Ureter (tissue), 1 donor: ENCODE data around the gene AZIN2. TPM values are rescaled to one million over a fixed set of nuclear protein-coding genes. Genes with fewer than 3 reads are reported as not detected.
"Not testable (repeated sequence)": the region's sequence is repeated elsewhere in the genome, so short reads cannot be mapped to it uniquely, and the experiment has no call there.

Experiments used
- DNase-seq: peaks from one replicate; pipeline ENCODE4 v3.0.0-alpha.2; 2020; ENCODE audit warnings: low spot score
- total RNA-seq: library from RNA; stranded (reverse); gene quantifications from one replicate; pipeline ENCODE4 v1.2.4, GENCODE V29; 2023
- donor health status: DM: yes; HTN: yes; CAD: no.

AZIN2 gene
- total RNA-seq, result 4.6 TPM

DNA sequence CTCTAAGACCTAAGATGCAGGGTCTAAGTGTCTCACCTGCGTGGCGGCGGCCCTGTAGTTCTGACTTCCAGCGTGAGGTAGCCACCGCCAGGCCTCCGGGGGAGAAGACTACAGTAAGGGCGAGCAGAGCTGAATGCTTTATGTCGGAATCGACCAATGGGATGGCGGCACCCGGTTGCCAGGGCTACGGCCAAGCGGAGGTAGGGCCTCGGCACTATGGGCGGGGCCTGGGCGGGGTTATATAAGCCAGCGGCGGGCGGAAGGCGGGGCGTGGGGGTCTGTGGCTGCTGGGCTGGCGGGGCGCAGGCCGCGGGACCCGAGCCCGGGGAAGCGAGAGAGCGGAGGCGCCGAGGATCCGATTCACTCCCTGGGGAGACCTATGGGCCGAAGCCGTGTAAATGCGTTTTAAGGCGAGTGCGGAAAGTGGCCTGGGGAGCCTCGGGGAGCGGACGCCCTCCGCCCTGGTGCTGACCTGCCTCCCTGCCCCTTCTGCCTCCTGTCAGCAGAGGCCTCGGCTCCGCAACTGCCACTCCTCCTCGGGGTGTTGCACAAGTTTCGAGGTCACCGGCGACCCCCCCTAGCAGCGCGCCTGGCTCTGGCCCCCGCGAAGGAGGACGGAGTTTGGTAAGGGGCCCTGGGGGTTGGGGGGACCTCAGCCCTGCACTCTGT lies at the start of gene AZIN2:
Gene AZIN2 (plus strand): TSS at position 269 of the 669 bp plus-strand sequence. CDS start 1,097 bp downstream, outside the sequence.
- peak; percentile 98 for DNase-seq

DNA sequence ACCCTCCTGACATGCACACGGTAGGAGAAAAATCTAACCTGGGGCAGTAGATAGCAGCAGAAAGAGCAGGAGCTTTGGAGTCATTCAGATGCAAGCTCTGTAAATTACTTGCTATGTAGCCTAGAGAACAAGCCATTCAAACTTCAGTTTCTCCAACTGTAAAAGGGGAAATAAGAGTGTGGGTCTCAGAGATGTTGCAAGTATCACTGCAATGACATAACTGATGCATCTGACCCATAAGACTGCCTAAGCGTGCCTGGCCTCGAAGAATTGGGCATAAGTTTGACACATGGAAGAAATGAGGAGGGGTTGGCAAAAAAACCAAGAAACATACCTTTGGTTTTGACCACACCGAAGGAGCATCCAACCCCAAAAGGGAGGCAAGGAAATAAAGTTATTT lies 49.4 kb upstream of the AZIN2 start:
- DNase-seq, result no peak

DNA sequence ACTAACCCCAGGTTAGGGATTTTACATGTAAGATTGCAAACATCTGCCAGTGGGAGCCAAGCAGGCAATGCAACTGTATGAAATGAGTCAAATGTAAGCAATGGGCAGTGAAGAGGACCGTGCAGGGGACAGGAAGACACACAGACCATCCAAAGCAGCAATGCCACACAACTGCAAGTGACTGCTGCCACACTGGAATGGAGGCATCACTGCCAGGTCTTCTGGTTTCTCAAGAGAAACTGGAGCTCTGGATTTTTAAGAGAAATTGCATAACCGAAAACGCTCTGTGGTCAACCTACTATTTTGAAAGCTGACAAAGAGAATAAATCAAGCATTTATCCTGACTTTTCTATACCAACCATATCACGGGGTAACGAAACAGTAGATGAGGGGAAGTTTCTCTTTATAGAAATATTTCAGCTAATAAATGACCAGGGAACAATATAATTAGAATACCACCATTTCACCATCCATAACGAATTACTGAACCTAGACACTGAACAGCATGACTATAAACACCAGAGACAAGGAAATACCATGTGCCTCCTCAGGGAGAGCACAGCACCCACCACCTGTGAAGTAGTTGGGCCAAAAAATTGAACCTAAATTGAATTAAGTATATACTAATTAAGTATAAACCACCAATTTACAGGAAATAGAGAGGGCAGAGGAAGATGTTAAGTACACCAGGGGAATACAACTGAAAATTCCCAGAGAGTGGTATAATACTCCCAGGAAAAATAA lies 48.7 kb upstream of the AZIN2 start:
- no peak for DNase-seq

DNA sequence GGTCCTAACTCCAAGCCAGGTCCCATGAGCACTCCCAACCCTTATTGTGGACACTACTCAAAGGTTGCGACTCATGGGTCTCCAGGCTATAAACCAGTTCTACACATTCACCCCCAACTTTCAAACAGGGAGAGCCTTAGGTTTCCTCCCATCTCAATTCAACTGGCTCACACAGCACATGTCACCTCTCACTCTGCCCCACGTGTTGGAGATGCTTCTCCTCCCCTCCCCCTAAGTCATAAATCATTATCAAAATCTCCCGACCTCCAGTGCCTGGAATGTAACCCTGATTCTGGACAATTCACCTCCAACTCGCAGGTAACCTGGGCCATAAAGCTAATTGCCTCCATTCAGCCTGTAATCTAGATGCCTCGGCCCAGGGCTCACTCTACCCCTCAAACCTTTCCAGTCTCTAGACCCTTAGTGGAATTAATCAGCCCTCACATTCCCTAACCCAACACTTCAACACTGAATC lies 44.9 kb upstream of the AZIN2 start:
- DNase-seq, result no peak

DNA sequence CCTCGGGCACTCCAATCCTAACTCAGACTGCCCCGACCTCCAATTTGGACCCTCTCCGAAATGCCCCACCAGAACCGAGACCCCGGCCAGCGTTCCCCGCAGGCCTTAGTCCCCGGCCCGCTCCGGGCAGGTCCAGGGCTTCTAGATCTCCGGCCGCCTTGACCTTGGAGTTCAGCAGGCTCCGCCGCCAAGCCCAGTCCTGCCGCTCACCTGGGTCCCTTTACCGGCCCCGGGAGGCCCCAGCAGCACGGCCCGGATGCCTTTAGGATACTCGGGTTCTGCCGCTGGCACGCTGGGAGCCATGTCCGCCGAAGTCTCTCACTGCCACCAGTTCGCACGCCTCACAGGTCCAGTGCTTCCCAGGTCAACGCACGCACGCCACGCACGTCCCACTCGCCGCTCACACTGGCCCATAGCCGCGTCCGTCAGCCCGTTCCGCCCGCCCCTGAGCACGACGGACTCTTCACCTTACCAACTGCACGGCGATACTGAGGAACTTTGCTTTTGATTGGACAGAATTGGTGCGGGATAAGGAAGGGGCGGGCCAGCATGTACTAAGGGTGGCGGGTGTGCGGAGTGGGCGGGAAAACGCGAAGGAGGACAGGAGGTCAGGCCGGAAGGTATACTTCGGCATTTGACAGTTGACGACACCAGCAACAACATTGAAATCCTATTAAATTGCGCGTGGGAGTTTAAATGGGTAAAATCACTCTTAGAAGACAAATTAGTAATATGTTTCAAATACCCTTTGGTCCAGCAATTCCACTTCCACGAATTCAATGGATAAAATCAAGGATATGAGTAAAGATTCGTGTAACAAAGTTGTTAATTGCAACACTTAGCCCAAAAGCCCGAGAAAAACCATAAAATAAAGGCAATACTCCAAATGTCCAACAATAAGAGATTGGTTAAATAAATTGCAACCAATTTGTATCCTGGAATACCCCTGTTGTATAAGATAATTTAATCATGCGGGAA lies 44.1 kb upstream of the AZIN2 start, which contains the start of gene AK2:
Gene AK2 (minus strand): TSS at position 358 of the 978 bp plus-strand sequence. CDS start 55 bp downstream, at position 303.
- peak; percentile 97 for DNase-seq

DNA sequence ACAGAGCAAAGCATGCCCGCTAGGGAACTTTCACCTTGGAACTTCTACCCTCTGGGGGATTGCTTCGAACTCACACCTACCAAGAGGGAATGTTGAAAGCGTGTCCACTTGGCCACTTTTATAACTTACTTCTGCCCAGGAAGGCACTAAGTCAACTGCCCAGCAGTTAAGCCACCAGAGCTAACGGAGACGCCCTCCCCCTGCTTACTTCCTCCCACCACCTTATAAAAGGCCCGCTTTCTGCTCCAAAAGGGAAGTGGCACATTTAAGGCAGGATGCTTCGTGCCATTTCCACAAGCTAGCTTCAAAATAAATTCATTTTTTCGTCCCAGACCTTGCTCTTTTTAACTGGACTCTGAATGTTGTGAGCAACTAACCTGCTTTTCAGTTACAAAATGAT lies 41.1 kb upstream of the AZIN2 start:
- no peak for DNase-seq

DNA sequence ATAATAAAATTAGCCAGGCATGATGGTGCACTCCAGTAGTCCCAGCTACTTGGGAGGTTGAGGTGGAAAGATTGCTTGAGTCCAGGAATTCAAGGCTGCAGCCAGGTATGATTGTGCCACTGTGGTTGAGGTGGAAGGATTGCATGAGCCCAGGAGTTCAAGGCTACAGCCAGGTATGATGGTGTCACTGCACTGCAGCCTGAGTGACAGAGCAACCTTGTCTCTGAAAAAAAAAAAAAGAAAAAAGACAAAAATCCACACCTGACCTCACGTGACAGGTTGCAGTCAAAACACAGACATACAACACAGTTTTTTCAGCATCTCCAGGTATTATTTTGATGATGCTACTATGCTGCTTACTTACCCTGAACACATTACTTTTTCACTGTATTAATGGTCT lies 39.9 kb upstream of the AZIN2 start:
- DNase-seq, result no peak

DNA sequence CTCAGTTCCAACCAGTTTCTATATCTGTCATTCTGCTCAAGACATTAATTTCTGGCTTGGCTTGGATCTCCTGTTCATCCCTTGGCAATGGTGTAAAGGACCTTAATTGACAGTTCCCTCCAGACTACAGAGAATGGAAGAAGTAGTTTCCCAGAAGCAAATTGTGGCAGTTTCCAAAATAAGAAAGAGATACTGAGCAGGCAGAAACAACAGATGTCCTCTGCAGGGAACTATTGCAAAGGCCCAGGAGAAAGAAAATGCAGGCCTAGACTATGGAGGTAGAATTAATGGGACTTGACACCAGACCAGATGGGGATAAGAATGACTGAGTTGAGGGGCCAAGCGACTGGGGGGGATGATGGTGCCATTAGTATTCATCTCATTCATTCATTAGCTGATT lies 38.1 kb upstream of the AZIN2 start:
- DNase-seq, result no peak

DNA sequence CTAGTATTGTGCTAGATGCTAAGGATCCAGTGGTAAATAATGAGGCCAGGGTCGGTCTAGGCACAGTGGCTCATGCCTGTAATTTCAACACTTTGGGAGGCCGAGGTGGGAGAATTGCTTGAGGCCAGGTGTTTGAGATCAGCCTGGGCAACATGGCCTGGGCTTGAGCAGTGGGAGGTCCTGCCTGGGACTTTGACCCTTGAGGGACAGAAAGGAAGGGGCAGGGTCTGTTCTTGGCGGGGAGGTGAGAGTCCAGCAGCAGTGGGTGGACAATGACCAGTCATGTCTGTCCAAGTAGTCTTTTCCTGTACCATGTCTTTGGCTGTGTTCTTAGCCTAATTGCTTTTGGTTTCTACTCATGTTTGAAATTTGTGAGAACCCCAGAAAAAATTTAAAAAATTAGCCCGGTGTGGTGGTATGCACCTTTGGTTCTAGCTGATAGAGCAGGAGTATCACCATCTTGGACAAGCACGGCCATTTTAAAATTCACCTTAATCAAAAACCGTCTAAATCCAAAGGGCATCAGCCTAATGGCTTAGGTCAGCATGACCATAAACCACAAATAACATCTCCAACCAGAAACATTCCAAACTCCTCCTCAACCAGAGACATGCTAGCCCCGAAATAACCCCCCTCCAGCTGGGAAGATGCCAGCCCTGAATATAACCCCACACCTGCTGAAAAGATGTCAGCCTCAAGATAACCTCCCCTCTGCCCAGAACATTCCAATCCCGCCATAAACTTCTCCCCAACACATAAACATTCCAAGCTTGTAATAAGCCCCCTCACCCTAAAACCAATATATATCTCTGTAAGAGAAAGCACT lies 37.5 kb upstream of the AZIN2 start:
- DNase-seq, result no peak

DNA sequence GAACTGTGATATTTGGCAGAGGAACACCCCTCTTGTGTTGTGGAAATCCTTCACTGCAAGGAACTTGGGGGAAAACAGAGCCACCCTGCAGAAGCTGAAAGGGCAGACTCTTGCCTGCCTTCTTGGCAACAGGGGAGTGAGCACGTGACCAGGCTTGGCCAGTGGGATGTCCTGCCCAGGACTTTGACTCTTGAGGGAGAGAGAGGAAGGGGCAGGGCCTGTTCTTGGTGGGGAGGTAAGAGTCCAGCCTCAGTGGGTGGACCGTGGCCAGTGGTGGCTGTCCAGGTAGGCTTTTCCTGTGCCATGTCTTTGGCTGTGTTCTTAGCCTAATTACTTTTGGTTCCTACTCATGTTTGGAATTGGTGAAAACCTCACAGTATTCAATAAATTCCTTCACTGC lies 35.7 kb upstream of the AZIN2 start:
- DNase-seq, result no peak

DNA sequence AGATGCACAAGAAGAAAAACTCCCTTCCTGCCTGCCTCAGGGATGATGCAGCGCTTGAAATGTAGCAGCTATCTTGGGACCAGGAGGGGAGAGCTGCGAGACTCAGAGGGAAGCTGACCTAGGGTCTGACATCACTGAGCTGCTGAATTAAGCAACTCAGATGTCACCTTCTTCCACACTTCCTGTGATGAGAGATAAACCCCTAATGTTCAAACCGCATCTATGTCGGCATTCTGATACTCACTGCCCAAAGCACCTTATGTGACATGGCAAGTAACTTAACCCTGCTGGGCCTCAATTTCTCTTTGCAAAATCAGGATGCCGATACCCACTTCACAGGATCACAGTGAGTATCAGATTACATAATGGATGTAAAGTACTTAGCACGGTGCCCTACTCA lies 35.1 kb upstream of the AZIN2 start:
- no peak for DNase-seq

DNA sequence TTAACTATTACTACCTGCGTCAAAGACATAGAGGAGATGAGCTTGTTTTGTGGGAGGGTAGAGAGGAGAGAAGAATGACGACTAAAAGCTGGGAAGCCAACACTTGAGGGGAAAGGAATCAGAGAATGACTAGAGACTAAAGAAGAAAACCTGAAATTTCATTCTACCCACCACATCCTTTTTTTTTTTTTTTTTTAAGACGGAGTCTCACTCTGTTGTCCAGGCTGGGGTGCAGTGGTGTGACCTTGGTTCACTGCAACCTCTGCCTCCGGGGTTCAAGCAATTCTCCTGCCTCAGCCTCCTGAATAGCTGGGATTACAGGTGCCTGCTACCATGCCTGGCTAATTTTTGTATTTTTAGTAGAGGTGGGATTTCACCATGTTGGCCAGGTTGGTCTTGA lies 34.7 kb upstream of the AZIN2 start:
- not testable (repeated sequence) for DNase-seq

DNA sequence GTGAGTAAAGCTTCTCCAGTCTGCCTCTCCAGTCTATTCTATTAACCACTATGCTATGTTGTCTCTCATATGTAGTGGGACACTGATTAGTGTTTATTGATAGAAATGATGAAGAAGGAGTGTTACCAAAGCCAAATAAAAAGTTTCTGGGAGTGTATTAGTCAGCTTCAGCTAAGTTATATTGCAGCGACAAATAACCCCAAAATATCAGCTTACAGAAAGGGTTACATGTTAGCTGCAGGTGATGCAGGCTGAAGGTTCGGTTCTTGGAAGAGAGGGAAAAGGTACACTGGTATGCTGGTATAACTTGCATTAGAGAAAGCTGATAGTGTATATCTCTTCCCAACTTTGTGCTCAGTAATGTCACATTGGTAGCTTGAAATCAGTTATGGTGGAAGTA lies 33.7 kb upstream of the AZIN2 start:
- no peak for DNase-seq

DNA sequence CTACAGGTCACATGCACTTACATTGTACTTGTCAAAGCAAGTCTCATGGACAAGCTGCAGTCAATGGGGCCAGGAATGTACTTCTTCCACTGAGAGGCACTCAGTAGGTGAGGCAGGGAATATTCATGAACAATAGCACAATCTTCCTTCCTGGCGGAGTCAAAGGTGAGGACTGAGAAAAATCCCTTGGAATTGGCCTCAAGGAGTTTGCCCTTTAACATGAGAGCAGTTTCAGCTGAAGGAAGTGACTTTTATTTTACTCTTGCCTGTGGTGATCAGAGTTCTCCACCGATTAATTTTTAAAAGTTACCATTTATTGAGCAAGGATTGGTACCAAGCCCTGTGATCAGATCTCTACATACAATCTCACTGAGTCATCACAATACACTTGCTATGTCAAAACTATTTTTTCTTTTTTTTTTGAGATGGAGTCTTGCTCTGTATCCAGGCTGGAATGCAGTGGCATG lies 33.1 kb upstream of the AZIN2 start:
- DNase-seq, result no peak

DNA sequence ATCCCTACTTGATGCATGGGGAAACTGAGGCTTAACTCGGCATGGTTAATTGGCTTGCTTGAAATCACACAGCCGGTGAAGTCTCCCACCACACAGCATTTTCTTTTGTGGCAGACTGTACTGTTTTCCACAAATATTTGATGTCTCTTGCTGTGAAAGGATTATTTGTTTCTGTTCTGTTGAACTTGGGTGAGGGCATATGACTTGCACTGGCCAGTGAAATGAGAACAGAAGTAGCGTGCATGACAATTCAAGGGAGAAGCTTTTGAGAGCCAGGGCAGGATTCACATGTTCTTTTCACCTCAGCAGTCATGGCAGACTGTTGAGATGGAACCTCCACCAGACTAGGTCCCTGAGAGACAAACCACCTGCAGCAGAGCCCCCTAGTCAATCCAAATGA lies 32.5 kb upstream of the AZIN2 start:
- DNase-seq, result no peak

DNA sequence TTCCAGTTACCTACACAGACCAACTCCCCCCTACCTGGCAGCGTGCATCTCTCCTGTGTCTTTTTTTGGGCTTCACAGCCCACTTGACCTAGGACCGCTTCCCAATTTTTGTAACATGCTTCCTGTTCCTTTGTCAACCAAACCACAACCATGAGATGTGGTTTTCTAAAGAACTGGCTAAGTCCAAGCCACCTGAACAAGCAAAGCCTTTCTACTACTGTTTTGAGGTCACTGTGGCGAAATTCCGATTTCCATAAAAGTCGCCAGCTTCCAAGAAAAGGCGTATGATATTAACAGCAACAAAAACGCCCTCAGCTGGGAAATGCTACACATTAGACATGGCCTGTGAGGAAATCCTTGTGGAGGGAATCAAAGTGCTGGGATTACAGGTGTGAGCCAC lies 31.6 kb upstream of the AZIN2 start:
- no peak for DNase-seq

DNA sequence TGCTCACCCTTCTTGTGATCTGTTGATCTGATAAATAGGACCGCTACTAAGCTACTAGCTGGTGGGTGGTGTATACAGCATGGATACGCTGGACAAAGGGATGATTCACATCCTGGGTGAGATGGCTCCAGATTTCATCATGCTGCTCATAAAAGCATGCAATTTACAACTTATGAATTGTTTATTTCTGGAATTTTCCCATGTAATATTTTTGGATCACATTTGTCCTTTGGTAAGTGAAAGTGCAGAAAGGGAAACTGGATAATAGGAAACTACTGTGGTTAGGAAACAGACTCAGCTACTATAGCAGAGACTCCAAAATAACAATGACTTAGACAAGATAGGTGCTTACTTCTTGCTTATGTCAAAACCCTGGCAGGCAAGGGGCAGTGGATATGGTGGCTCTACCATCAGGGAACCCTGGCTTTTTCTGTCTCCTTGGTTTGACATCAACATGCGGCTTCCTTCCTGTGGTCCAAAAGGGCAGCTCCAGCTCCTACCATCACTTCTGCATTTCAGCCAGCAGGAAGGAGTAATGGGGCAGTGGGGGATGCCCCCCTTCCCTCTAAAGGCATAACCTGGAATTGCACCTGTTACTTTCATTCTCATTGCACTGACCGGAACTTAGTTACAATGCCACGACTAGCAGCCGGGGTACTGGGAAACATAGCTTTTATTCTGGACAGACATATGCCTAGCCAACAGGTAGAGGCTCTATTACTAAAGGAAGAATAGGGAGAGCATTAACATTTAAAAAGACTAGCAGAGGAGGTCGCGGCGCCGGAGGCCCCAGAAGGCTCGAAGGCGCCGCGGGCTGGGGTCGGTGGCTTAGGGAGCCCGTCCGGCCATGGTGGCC lies 30.5 kb upstream of the AZIN2 start:
- DNase-seq, result no peak

DNA sequence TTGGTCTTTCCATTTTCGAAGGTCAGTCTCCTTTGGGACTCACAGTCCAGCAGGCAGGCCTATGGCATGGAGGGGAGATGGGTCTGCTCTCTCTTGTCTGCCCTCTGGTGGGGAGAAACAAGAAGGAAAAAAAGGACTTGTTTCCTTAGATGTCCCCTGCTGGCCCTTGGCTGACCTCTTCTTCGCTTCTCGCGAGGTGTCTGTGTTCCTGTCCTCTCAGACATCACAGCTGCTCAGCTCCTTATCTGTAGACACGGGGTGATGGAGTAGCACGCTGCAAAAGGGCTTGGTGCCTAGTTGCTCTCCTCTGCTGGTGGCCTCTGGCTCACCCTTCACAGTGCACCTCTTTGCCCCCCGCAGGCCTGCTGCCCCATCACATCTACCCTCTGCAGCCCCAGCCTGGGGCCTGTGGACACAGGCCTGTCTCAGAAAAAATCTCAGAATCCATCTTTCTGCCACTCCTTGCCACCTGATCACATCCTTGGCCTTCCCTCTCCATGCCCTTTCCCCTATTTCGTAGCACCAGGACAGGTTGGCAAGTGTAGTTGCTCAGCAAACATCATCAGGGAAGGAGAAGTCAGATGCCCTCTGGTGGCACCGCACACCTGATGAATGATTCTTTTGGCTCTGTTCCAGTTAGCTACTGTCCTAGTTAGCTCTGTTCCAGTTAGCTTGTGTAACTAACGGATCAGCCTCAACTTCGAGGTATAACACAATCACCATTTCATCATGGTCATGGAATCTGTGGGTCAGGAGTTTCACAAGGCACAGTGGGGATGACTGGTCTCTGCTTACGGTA lies 25.5 kb upstream of the AZIN2 start:
- DNase-seq, result peak; percentile 75

DNA sequence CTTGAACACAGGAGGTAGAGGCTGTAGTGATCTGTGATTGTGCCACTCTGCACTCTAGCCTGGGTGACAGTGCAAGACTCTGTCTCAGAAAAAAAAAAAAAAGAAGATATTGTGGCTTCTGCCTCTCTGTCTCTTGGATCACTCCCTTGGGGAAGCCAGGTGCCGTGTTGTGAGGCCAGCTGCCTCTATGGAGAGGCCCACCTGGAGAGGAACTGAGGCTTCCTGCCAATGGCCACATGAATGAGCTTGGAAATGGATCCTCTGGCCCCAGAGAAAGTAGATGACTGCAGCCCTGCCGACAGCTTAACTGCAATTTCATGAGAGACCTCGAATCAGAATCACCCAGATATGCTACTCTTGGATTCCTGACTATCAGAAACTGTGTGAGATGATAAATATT lies 24.5 kb upstream of the AZIN2 start:
- no peak for DNase-seq
